ENCODE results near the gene BNC2.
"Not testable (repeated sequence)": the region's sequence is repeated elsewhere in the genome, so short reads cannot be mapped to it uniquely, and the experiment has no call there.

Gene BNC2

DNA sequence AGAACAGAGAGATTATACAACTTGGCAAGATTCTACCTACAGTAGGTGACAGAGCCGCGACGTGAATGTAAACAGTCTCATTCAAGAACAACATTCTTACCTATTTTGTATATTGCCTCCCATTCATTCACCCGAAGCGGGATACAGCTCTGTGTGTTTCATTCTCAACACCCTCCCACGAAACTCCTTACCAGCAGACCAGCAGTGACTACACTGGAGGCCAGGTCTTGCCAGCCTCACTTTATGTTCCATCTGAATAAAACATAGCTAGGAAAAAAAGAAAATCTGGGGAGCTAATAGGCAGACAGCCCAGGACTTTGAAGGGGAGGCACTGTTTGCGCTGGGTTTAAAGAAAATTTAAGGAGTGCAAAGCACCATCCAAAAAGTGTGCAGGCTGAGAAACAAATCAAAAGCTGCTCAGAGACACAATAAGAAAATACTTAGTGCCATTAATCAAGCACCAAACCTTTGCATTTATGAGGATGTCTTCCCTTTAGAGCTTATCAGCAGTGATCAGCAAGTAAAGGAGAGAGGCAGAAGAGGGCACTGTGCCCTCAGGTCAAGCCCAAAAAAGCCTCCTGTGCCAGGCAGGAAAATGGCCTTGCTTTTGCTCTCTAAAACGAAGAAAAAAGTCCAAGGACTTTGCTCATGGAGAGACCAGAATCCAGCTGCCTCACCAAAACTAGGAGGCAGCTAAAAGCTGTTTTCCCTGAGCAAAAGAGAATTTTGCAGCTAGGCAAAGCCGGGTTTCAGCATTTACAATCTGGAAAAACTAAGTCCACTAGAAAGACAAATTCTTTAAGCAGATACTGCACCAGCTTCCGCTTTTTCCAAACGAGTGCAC, 295.1 kb downstream of the BNC2 start:
- no peak for DNase-seq

DNA sequence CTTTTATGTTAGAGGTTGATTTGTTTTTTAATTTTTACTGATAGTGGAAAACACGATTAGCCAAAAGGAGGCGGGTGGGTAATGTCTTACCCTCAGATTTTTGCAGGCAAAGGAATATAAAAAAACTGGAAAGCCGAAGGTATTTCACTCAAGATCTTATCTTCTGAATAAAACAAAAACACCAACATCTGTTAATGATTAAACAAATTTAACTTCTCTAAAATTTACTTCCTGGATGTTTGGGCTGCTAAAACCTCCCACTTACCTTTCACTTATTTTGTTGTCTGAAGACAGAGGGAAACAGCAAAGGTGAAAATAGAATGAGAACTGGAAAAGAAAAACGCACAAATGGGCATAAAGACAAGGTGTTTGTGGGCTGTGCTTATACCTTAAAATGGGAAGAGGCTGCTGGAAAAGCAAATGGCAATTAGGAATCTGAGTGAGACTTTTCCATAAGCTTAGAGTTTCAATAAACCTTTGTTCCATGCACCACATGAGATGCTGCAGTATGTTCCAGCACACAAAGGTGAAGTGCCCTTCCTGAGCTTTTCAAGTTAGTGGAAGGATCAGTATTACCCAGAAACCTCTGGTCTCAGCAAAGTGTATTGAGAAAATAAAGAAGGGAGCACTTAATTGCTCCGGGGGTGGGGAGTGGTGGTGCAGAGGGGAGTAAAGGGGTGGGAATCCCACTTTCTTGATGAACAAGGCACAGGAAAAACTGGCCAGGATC, 298.3 kb downstream of the BNC2 start:
- no peak for DNase-seq

GRCh38 chr9:16571127-16571802, 299.2 kb downstream of the BNC2 start:
- DNase-seq = no peak

DNA sequence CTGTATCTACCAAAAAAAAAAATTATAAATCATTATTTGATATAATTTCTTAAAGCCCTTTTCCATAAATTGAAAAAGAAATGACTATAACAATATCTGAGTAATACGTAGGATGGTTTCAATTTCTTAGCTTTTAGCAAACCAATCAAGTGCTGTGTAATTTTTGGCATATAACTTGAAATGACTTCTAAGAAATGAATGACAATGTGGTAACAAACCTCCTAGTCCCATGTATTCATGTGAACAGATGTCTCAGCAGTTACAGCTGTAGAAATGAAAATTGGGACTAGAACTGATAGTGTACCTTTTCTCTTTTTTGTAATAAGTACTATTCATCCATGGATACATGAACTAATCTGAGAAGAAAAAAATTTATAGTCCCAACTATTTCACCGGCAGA, 307.0 kb downstream of the BNC2 start:
- DNase-seq = no peak

DNA sequence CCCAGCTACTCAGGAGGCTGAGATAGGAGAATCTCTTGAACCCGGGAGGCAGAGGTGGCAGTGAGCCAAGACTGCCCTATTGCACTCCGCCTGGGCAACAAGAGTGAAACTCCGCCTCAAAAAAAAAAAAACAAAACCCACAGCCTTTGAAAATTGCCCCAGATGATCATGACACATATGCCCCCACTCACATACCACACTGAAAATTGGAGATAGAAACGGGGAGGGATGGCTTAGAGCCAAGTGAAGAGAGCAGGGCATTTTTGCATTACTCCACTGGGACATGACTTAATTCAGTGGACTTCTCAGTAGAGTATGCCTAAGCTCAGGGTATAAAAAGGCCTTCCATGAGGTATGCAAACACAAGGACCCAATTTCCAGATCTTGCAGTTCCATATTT, 309.3 kb downstream of the BNC2 start:
- no peak for DNase-seq

GRCh38 chr9:16559418-16560188, 310.9 kb downstream of the BNC2 start:
- DNase-seq = no peak

- no peak for DNase-seq
These were observed 314.7 kb downstream of the BNC2 start for GRCh38 chr9:16555802-16556201.

DNA sequence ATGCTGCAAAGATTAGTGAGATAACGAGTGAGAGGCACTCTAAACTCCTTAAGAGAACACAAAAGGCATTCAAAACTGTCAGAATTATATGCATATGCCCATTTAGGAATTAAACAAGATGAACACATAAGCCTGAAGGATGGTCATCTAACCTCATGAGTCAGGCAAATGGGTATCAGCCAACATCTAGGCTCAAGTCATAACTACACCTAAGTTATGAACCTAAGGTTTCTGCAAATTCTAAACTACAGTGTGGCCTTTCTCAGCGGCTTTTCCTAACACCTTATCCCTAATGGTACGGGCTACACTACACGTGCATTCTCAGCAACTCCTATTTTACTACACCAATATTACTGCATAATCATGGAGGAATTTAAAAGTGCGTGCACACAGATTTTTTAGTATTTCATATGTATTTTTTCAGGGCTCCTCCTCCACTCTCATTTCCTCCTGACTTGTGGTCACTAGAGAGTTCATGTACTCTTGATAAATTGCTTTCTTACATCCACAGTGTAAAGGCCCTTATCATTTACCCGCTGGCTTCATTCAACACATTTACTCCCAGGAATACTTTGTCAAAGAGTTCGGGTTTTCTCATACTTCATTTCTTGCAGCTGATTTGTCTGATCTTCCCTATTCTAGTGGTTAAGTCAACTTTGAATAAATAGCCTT, 316.5 kb downstream of the BNC2 start:
- no peak for DNase-seq

DNA sequence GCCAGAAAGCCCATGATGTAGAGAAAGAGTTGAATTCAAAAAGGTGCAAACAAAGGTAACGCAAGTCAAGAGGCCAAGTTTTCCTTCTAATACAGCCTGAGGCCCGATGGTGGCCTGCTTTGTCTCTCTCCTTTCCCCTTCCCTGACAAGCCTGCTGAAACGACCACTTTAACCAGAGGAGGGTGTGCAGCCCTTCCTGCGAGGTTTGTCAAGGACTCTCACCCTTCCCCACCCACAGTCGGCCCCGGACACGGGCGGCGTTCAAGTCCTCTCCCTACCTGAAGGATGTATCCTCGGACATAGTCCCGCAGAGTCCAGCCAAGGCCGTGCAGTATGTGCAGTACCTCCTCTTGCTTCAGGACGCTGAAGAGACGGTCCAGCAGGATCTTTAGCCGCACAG, 318.2 kb downstream of the BNC2 start:
- no peak for DNase-seq

DNA sequence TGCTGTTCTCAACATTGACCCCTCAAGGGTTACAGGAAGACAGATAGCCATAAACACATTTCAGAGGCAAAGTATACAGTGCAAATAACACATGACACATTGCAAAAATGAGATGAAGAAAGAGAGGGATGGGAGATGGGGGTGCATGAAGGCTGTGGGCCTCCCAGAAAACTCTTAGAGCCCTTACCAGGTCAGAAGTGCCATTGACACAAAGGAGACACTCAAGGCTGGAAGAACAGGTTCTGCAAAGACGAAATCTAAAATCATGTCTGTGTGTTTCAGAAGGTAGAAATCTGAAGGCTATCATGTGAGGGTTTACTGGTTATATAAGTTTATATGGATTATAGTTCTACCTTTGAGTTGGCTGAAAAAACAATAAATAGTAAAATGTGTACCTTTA, 318.8 kb downstream of the BNC2 start:
- no peak for DNase-seq

- DNase-seq = no peak
These were observed 324.8 kb downstream of the BNC2 start for GRCh38 chr9:16545639-16546038.

DNA sequence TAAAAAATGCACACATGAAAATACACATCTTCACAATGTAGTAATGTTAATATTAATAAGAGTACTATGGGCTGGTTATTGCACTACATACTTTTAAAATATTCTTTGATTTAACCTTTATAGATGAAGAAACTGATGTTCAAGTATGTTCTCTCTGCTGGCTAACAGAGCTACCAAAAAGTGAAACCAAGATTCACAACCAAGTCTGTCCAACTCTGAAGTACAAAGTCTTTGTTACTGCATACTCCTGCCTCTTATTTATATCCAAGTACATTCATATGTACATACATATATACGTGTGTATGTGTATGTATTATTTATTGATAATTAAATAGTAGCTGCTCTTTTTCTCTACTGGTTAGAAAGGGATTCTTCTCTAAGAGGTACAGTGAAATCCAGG, 325.6 kb downstream of the BNC2 start:
- DNase-seq = no peak

DNA sequence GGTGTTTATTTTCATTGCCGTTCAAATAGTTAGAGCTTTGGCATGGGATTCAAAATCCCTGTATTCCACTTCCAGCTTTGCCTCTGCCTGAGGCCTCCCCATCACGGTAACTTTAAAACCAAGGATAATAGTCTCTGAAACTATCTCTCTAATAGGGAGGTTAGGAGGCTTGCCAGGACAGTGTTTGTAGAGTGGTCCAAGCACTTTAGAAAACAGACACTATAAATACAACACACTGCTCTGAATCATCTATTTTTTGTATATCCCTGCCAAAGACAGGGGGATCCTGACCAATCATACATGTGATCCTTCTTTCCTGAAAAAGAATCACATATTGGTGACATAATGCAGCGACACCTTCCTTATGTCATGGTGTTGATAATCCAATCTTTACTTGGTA, 326.8 kb downstream of the BNC2 start:
- no peak for DNase-seq

GRCh38 chr9:16543225-16543624, 327.2 kb downstream of the BNC2 start:
- DNase-seq = no peak

DNA sequence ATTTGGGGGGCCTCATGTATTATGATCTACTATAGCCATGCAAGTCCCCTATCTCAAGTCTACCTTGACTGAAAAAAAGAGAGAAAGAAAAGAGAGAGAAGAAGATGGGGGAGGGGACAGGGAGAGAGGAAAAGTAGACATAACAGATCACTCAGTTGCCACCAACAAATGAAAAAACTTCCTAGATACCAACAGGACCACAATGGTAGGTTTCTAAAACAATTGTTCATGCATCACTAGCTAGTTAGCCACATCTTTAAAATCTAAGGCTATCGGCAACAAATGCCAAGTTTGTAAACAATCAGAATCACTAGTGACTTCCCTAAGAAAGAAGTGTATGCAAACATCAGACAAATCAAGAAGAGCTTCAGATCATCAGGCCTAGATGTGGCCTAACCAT, 328.2 kb downstream of the BNC2 start:
- DNase-seq = no peak

DNA sequence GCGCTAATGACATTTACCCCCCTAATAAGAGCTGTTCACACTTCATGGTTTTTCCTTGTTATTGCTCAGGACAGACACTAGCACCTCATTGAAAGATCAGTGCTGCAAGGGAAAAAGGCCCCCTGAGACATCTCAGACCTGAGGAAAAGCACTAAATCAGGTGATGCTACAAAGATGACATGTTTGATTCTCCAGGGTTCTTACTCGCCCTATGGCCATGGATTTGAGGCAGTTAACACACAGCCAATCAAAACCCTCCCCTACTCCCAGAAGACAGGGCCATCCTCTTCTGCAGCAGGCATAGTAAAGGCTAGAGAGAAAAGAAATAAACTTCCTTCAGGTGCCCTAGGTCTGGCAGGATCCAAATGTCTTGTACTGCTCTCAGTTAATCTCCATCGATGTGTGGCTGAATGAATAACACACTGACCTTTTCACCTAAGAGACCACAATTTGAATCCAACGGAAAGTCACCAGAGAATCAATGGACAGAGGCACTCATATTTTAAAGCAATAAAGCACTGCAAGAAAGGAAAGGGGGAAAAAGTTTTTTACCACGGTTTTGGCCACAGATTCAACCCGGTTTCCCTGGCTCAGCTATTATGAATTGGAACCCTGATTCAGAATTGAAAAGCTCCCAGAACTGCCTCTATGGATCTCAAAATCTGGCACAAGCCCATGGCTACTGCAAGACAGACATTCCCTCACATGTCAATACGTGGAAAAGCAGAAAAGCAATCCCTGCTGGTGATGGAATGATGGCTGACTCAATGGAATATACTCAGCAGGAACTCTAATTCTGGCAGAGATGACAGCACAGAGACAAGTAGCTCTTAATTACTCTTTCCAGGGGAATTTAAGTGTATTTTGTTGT, 329.5 kb downstream of the BNC2 start:
- DNase-seq = no peak

- not testable (repeated sequence) for DNase-seq
These were observed 330.8 kb downstream of the BNC2 start for GRCh38 chr9:16539626-16540025.

DNA sequence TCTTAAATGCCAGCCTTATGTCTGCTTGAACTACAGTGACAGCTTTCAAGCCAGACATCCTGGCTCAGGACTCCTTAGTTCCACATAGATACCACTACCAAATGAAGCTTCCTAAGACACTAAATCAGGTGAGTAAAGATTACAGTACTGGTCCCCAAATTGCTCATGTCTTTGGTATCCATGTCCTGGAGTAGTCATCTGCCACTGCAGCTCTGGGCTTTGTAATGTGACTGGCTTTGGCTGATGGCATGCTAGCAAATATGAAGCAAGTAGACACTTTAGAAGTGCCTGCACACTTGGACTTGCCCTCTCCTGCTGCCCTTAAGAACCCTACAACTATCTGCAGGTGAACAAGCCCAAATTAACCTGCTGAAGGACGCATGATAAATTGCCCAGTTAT, 334.9 kb downstream of the BNC2 start:
- DNase-seq = no peak

- DNase-seq = no peak
These were observed 337.6 kb downstream of the BNC2 start for GRCh38 chr9:16532681-16533450.

- DNase-seq = no peak
These were observed 338.2 kb downstream of the BNC2 start for GRCh38 chr9:16532272-16532671.
